HepG2 (cell line): ENCODE results near the gene LCK.

Experiments used
- PBX3 ChIP-seq: sonication (generic); formaldehyde crosslinking; IDR thresholded peaks from 2 replicates; pipeline ENCODE4 v1.8.1; 2023; ENCODE audit warnings: missing genetic modification reagents, inconsistent platforms, borderline replicate concordance
- PRMT3 ChIP-seq: sonication (generic); formaldehyde crosslinking; IDR thresholded peaks from 2 replicates; pipeline ENCODE4 v1.8.1; 2022; ENCODE audit warnings: low read depth, mild to moderate bottlenecking, moderate library complexity, missing genetic modification reagents, borderline replicate concordance
- SMC3 ChIP-seq: IDR thresholded peaks from 2 replicates; pipeline ENCODE4 v1.6.1; 2011; ENCODE audit warnings: low read length, improper control_type of control experiment
- STAT6 ChIP-seq: sonication (generic); formaldehyde crosslinking; IDR thresholded peaks from 2 replicates; pipeline ENCODE4 v1.4.0; 2020; ENCODE audit warnings: missing genetic modification reagents, mild to moderate bottlenecking, borderline replicate concordance

- TF ChIP-seq PBX3 (CRISPR knock-in tag) (no peak), PRMT3 (CRISPR knock-in tag) (no peak), STAT6 (CRISPR knock-in tag) (no peak), SMC3 (no peak)
These were observed 34.5 kb upstream of the LCK start for GRCh38 chr1:32216566-32216965.
